Fibroblast of lung (primary cell): ENCODE measurements around the gene ARHGAP6. TPM values are rescaled to one million over a fixed set of nuclear protein-coding genes. Genes with fewer than 3 reads are reported as not detected.

Experiments
- DNase-seq, 2 donors: peaks; one replicate each; pipeline versions ENCODE4 v3.0.0 to v3.0.0-alpha.2; 2010; ENCODE audit warnings: low read depth in 2 of 2
- H2AFZ ChIP-seq: 2 replicates; pipeline ENCODE4 v1.5.1; 2012; ENCODE audit warnings: low read length, control low read depth, inconsistent platforms
- H3K27ac ChIP-seq: 2 replicates; pipeline ENCODE4 v1.5.1; 2011; ENCODE audit warnings: low read length, control low read depth; ENCODE audit not compliant: insufficient read depth
- H3K27me3 ChIP-seq: 2 replicates; pipeline ENCODE4 v1.5.1; 2011; ENCODE audit warnings: mild to moderate bottlenecking, low read length; ENCODE audit not compliant: control insufficient read depth, insufficient read depth
- H3K36me3 ChIP-seq: 2 replicates; pipeline ENCODE4 v1.5.1; 2011; ENCODE audit warnings: low read length; ENCODE audit not compliant: control insufficient read depth, insufficient read depth
- H3K4me1 ChIP-seq: 2 replicates; pipeline ENCODE4 v1.5.1; 2011; ENCODE audit warnings: low read length; ENCODE audit not compliant: control insufficient read depth, insufficient read depth; ENCODE audit errors: extremely low read depth
- H3K4me2 ChIP-seq: 2 replicates; pipeline ENCODE4 v1.5.1; 2011; ENCODE audit warnings: low read length, control low read depth; ENCODE audit not compliant: insufficient read depth; ENCODE audit errors: extremely low read depth
- H3K4me3 ChIP-seq, 4 experiments: fragments of 200-600 bp in 1 of 4; sonication (generic) in 1 of 4; replicated peaks in 1 of 4; 2 replicates each; pipeline ENCODE4 v1.5.1; 2011 to 2016; ENCODE audit warnings: low read length in 4 of 4, low read depth in 3 of 4, mild to moderate bottlenecking in 3 of 4, control low read depth in 2 of 4, inconsistent platforms in 1 of 4, mixed read lengths in 1 of 4; ENCODE audit not compliant: insufficient read depth in 1 of 4; ENCODE audit errors: control extremely low read depth in 1 of 4
- H3K79me2 ChIP-seq: 2 replicates; pipeline ENCODE4 v1.5.1; 2012; ENCODE audit warnings: mild to moderate bottlenecking, low read length, inconsistent platforms; ENCODE audit not compliant: control insufficient read depth, insufficient read depth
- H3K9ac ChIP-seq: 2 replicates; pipeline ENCODE4 v1.5.1; 2011; ENCODE audit warnings: mild to moderate bottlenecking, low read length, control low read depth; ENCODE audit not compliant: insufficient read depth
- H3K9me3 ChIP-seq: 2 replicates; pipeline ENCODE4 v1.5.1; 2012; ENCODE audit warnings: low read depth, low read length; ENCODE audit not compliant: control insufficient read depth, insufficient read depth
- H4K20me1 ChIP-seq: 2 replicates; pipeline ENCODE4 v1.5.1; 2011; ENCODE audit warnings: low read length; ENCODE audit not compliant: control insufficient read depth, insufficient read depth; ENCODE audit errors: extremely low read depth
- CTCF ChIP-seq, 2 donors: IDR thresholded peaks in 1 of 2; conservative IDR thresholded peaks in 1 of 2; 1 replicate in 1 of 2; 2 replicates in 1 of 2; pipeline ENCODE4 v1.5.1; 2011 to 2012; ENCODE audit warnings: low read length in 2 of 2, control low read depth in 1 of 2, inconsistent platforms in 1 of 2, low read depth in 1 of 2, mild to moderate bottlenecking in 1 of 2
- EZH2 ChIP-seq: IDR thresholded peaks from 2 replicates; pipeline ENCODE4 v1.5.1; 2012; ENCODE audit warnings: low read length, control low read depth, mild to moderate bottlenecking; ENCODE audit errors: missing control alignments
- polyA plus RNA-seq, 2 donors: library from polyadenylated mRNA; depleted of rRNA in 1 of 2; stranded (reverse) in 1 of 2; unstranded in 1 of 2; fragments of >200 nt; gene quantifications; 2 replicates each; pipeline ENCODE4 v1.2.1, GENCODE V29; 2011 to 2012; ENCODE audit warnings: missing spikeins in 1 of 2
- total RNA-seq: library from RNA; depleted of rRNA; stranded (reverse); fragments of >200 nt; gene quantifications from 2 replicates; pipeline ENCODE4 v1.2.1, GENCODE V29; 2014

Gene ARHGAP6
- total and polyA plus RNA-seq, 2 donors (not counting 1 experiment from before 2014, with no cell fraction given), result 5.9 to 11.7 TPM

- Histone ChIP-seq H3K9me3 (no peaks in the 10 kb centered on the region), H3K79me2 (no peaks in the 10 kb centered on the region), H3K4me3 (no peak overlapping the region), H3K27me3 (no peaks in the 10 kb centered on the region), H3K36me3 (no peaks in the 10 kb centered on the region), H4K20me1 (no peaks in the 10 kb centered on the region), H3K27ac (no peak overlapping the region), H2AFZ (no peak overlapping the region), H3K9ac (no peak overlapping the region), H3K4me2 (no peak overlapping the region), H3K4me1 (peaks cover 4% of the 10 kb centered on the region)
- no peak for TF ChIP-seq EZH2
- TF ChIP-seq CTCF (conservative IDR thresholded peaks at IDR 0.05 in 1 of 2, IDR thresholded peaks at IDR 0.05 in 1 of 2; ENCODE audit: low read depth in 1 of 2, low read length in 2 of 2), result no peak
- no peak for DNase-seq
These were observed 400.8 kb downstream of the ARHGAP6 start for GRCh38 chrX:11264925-11265324.

GRCh38 chrX:11261260-11261659, 404.5 kb downstream of the ARHGAP6 start:
- Histone ChIP-seq H3K79me2 (no peaks in the 10 kb centered on the region), H4K20me1 (no peaks in the 10 kb centered on the region), H3K27ac (no peak overlapping the region), H3K9me3 (no peaks in the 10 kb centered on the region), H3K9ac (no peak overlapping the region), H3K36me3 (no peaks in the 10 kb centered on the region), H2AFZ (no peak overlapping the region), H3K4me3 (no peak overlapping the region), H3K4me2 (peak overlapping the region; percentile 23), H3K27me3 (no peaks in the 10 kb centered on the region), H3K4me1 (peaks cover 4% of the 10 kb centered on the region)
- TF ChIP-seq EZH2 (no peak), CTCF (conservative IDR thresholded peaks at IDR 0.05 in 1 of 2, IDR thresholded peaks at IDR 0.05 in 1 of 2; ENCODE audit: low read depth in 1 of 2, low read length in 2 of 2) (no peak)
- peak; percentile 66 to 71 for DNase-seq

GRCh38 chrX:11259437-11259836, 406.3 kb downstream of the ARHGAP6 start:
- Histone ChIP-seq H3K4me1 (peaks cover 4% of the 10 kb centered on the region), H3K9me3 (no peaks in the 10 kb centered on the region), H3K79me2 (no peaks in the 10 kb centered on the region), H3K27me3 (no peaks in the 10 kb centered on the region), H3K4me2 (no peak overlapping the region), H2AFZ (no peak overlapping the region), H3K4me3 (no peak overlapping the region), H3K9ac (no peak overlapping the region), H3K36me3 (no peaks in the 10 kb centered on the region), H4K20me1 (no peaks in the 10 kb centered on the region), H3K27ac (no peak overlapping the region)
- DNase-seq, result no peak
- TF ChIP-seq EZH2 (no peak), CTCF (conservative IDR thresholded peaks at IDR 0.05 in 1 of 2, IDR thresholded peaks at IDR 0.05 in 1 of 2; ENCODE audit: low read depth in 1 of 2, low read length in 2 of 2) (no peak)
